SK-N-MC (cell line): ENCODE measurements around the gene RIGI.

Experiments used
- DNase-seq: peaks from one replicate; pipeline ENCODE4 v3.0.0-alpha.2; 2011; ENCODE audit warnings: low read depth, low spot score
- H3K27ac ChIP-seq: fragments of 200-600 bp; sonication (generic); 2 replicates; pipeline ENCODE4 v1.5.1; 2016; ENCODE audit warnings: mixed run types
- H3K36me3 ChIP-seq: fragments of 200-600 bp; sonication (generic); 2 replicates; pipeline ENCODE4 v1.6.1; 2017; ENCODE audit warnings: antibody characterized with exemption, low read length, mixed read lengths; ENCODE audit not compliant: insufficient read depth
- H3K4me3 ChIP-seq: fragments of 200-600 bp; sonication (generic); 2 replicates; pipeline ENCODE4 v1.5.1; 2016
- H3K9ac ChIP-seq: fragments of 200-600 bp; sonication (generic); 2 replicates; pipeline ENCODE4 v1.8.0; 2017; ENCODE audit warnings: mixed run types, mixed read lengths; ENCODE audit not compliant: insufficient read length
- H3K9me3 ChIP-seq: fragments of 200-600 bp; sonication (generic); 2 replicates; pipeline ENCODE4 v1.6.1; 2017; ENCODE audit warnings: low read depth, mild to moderate bottlenecking, antibody characterized with exemption, low read length, moderate library complexity, mixed read lengths
- EZH2 ChIP-seq: fragments of 200-600 bp; sonication (generic); IDR thresholded peaks from one replicate; pipeline ENCODE4 v1.6.1; 2017; ENCODE audit warnings: antibody characterized with exemption
- FOXP2 ChIP-seq: optimal IDR thresholded peaks from 2 replicates; pipeline ENCODE3; 2011; ENCODE audit warnings: mild to moderate bottlenecking, moderate library complexity; ENCODE audit not compliant: insufficient read depth; ENCODE audit errors: extremely low read length, control extremely low read depth
- POLR2AphosphoS5 ChIP-seq: IDR thresholded peaks from 2 replicates; pipeline ENCODE4 v1.6.1; 2012; ENCODE audit warnings: mild to moderate bottlenecking, low read depth, low read length, borderline replicate concordance

The RIGI gene

DNA sequence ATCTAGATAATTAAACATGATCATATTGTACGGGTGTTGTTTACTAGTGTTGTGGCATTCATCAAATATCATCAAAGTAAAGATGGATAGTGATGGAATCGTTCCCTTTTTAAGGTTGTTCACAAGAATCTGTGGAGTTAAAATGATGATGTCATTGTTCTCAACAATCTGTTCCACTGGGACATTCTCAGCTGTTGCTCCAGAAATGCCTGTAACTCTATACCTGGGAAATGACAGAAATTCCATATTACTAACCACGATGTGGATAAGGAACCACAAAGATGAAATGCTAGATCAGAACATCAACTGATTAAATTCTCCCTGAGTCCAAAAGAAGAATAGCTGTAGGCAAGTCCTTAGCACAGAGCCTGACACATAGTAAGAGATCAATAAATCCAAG is 38.0 kb downstream of the RIGI start:
- no peak overlapping the region for H3K9ac ChIP-seq
- no peak for TF ChIP-seq EZH2
- TF ChIP-seq FOXP2, result no peak
- no peak for DNase-seq
- peaks cover 10% of the 10 kb centered on the region; the same call in 1 of the 2 replicates for H3K36me3 ChIP-seq
- H3K9me3 ChIP-seq, result no peaks in the 10 kb centered on the region
- no peak overlapping the region for H3K4me3 ChIP-seq
- H3K27ac ChIP-seq, result no peak overlapping the region

- Histone ChIP-seq H3K36me3 (peaks cover 10% of the 10 kb centered on the region; the same call in 1 of the 2 replicates), H3K9ac (no peak overlapping the region), H3K4me3 (no peak overlapping the region), H3K27ac (no peak overlapping the region), H3K9me3 (no peaks in the 10 kb centered on the region)
- DNase-seq, result no peak
- no peak for TF ChIP-seq EZH2
- TF ChIP-seq FOXP2, result no peak
- no peak for TF ChIP-seq POLR2AphosphoS5
These were observed 39.0 kb downstream of the RIGI start for GRCh38 chr9:32486839-32487562.

- no peak overlapping the region for H3K27ac ChIP-seq
- H3K36me3 ChIP-seq, result peaks cover 10% of the 10 kb centered on the region; the same call in 1 of the 2 replicates
- TF ChIP-seq FOXP2 (no peak), EZH2 (no peak), POLR2AphosphoS5 (no peak)
- no peaks in the 10 kb centered on the region for H3K9me3 ChIP-seq
- no peak overlapping the region for H3K9ac ChIP-seq
- H3K4me3 ChIP-seq, result no peak overlapping the region
- no peak for DNase-seq
These were observed 42.7 kb downstream of the RIGI start for GRCh38 chr9:32483343-32483742.
